Measurements from ENCODE around the gene ADNP2.

Gene ADNP2

GRCh38 chr18:80104364-80104779 lies 4.7 kb upstream of the ADNP2 start:
- H3F3A ChIP-seq (ENCODE audit: low read depth), result no peaks in the 10 kb centered on the region; the same call in 1 of the 2 replicates
- H3K4me2 ChIP-seq (ENCODE audit: low read depth, low read length, poor library complexity, severe bottlenecking), result no peak overlapping the region
- H2AFZ ChIP-seq (ENCODE audit: low read length), result no peak overlapping the region
- no peaks in the 10 kb centered on the region for H3K9me2 ChIP-seq (replicated peaks; ENCODE audit: low read depth, low read length)
- no peaks in the 10 kb centered on the region for H4K20me1 ChIP-seq (ENCODE audit: insufficient read depth, low read length, poor library complexity, severe bottlenecking)
- TF ChIP-seq EZH2phosphoT487 (IDR thresholded peaks at IDR 0.05; ENCODE audit: borderline replicate concordance), result no peak
- TF ChIP-seq, protein P1, sequence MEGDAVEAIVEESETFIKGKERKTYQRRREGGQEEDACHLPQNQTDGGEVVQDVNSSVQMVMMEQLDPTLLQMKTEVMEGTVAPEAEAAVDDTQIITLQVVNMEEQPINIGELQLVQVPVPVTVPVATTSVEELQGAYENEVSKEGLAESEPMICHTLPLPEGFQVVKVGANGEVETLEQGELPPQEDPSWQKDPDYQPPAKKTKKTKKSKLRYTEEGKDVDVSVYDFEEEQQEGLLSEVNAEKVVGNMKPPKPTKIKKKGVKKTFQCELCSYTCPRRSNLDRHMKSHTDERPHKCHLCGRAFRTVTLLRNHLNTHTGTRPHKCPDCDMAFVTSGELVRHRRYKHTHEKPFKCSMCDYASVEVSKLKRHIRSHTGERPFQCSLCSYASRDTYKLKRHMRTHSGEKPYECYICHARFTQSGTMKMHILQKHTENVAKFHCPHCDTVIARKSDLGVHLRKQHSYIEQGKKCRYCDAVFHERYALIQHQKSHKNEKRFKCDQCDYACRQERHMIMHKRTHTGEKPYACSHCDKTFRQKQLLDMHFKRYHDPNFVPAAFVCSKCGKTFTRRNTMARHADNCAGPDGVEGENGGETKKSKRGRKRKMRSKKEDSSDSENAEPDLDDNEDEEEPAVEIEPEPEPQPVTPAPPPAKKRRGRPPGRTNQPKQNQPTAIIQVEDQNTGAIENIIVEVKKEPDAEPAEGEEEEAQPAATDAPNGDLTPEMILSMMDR (conservative IDR thresholded peaks at IDR 0.05; ENCODE audit: low read length), result no peak
- H3K4me1 ChIP-seq (ENCODE audit: insufficient read depth, low read length, poor library complexity, severe bottlenecking), result no peaks in the 10 kb centered on the region
- H3K36me3 ChIP-seq (ENCODE audit: insufficient read depth, low read length), result no peaks in the 10 kb centered on the region
- H3K4me3 ChIP-seq (ENCODE audit: low read length, poor library complexity, severe bottlenecking), result no peak overlapping the region
- no peak overlapping the region for H3K9ac ChIP-seq (ENCODE audit: low read depth, low read length, poor library complexity, severe bottlenecking)
- H3K9me3 ChIP-seq (ENCODE audit: insufficient read depth, low read depth, low read length), result peaks cover 10% of the 10 kb centered on the region; the same call in 1 of the 2 replicates
- H3K79me2 ChIP-seq (ENCODE audit: insufficient read depth, low read length), result no peaks in the 10 kb centered on the region
- no peaks in the 10 kb centered on the region for H3K27me3 ChIP-seq (ENCODE audit: insufficient read depth, low read length, poor library complexity, severe bottlenecking)

GRCh38 chr18:80105369-80106167 lies 3.5 kb upstream of the ADNP2 start:
- no peak overlapping the region for H3K9ac ChIP-seq (ENCODE audit: low read depth, low read length, poor library complexity, severe bottlenecking)
- H2AFZ ChIP-seq (ENCODE audit: low read length), result no peak overlapping the region
- H3K4me2 ChIP-seq (ENCODE audit: low read depth, low read length, poor library complexity, severe bottlenecking), result no peak overlapping the region

DNA sequence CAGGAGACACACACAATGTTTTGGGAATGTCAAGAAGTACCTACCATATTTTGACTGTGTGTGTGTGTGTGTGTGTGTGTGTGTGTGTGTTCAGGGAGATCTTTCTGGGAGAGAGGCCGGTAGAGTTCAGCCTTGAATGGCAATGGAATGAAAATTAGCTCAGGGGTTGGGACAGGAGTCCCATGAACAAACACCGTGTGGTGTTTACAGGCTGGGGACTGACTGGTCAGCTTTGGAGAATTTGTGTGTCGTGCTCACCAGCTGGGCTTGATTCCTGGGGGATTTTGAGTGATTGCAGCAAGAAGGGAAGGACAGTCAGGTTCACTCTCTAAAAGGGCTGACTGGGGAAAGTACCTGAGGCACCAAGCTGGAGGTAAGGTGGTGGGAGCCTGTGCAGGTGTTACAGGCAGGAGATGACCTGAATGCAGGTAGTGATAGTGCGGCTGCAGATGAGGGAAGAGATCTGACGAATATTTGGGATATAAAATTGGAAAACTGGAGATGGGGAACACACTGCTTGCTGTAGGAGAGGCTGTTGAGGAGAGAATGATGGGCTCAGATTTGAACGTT lies 2.5 kb upstream of the ADNP2 start:
- no peak overlapping the region for H3K4me3 ChIP-seq (ENCODE audit: low read length, poor library complexity, severe bottlenecking)
- no peak for TF ChIP-seq EZH2phosphoT487 (IDR thresholded peaks at IDR 0.05; ENCODE audit: borderline replicate concordance)
- TF ChIP-seq, protein P1 (conservative IDR thresholded peaks at IDR 0.05; ENCODE audit: low read length), result no peak
- H3K27me3 ChIP-seq (ENCODE audit: insufficient read depth, low read length, poor library complexity, severe bottlenecking), result no peaks in the 10 kb centered on the region
- H3K4me1 ChIP-seq (ENCODE audit: insufficient read depth, low read length, poor library complexity, severe bottlenecking), result peaks cover 4% of the 10 kb centered on the region
- no peak overlapping the region for H3K9ac ChIP-seq (ENCODE audit: low read depth, low read length, poor library complexity, severe bottlenecking)
- peaks cover 14% of the 10 kb centered on the region for H4K20me1 ChIP-seq (ENCODE audit: insufficient read depth, low read length, poor library complexity, severe bottlenecking)
- H3K9me3 ChIP-seq (ENCODE audit: insufficient read depth, low read depth, low read length), result 0 out of 2 replicates have a peak, but pooled peaks cover 3% of the 10 kb centered on the region
- peaks cover 20% of the 10 kb centered on the region for H3K79me2 ChIP-seq (ENCODE audit: insufficient read depth, low read length)
- no peaks in the 10 kb centered on the region for H3K36me3 ChIP-seq (ENCODE audit: insufficient read depth, low read length)
- H3F3A ChIP-seq (ENCODE audit: low read depth), result no peaks in the 10 kb centered on the region; the same call in 1 of the 2 replicates
- H2AFZ ChIP-seq (ENCODE audit: low read length), result no peak overlapping the region
- no peak overlapping the region for H3K4me2 ChIP-seq (ENCODE audit: low read depth, low read length, poor library complexity, severe bottlenecking)
- no peaks in the 10 kb centered on the region for H3K9me2 ChIP-seq (replicated peaks; ENCODE audit: low read depth, low read length)

More at GRCh38 chr18:80105369-80106167, 3.5 kb upstream of the ADNP2 start:
- H3K4me1 ChIP-seq (ENCODE audit: insufficient read depth, low read length, poor library complexity, severe bottlenecking), result no peaks in the 10 kb centered on the region
- peaks cover 10% of the 10 kb centered on the region for H3K79me2 ChIP-seq (ENCODE audit: insufficient read depth, low read length)
- peaks cover 9% of the 10 kb centered on the region for H4K20me1 ChIP-seq (ENCODE audit: insufficient read depth, low read length, poor library complexity, severe bottlenecking)
- peaks cover 3% of the 10 kb centered on the region; the same call in 1 of the 2 replicates for H3K9me3 ChIP-seq (ENCODE audit: insufficient read depth, low read depth, low read length)
- TF ChIP-seq EZH2phosphoT487 (IDR thresholded peaks at IDR 0.05; ENCODE audit: borderline replicate concordance), result no peak
- TF ChIP-seq, protein P1 (conservative IDR thresholded peaks at IDR 0.05; ENCODE audit: low read length), result no peak
- no peaks in the 10 kb centered on the region for H3K9me2 ChIP-seq (replicated peaks; ENCODE audit: low read depth, low read length)
- H3K36me3 ChIP-seq (ENCODE audit: insufficient read depth, low read length), result no peaks in the 10 kb centered on the region
- no peak overlapping the region for H3K4me3 ChIP-seq (ENCODE audit: low read length, poor library complexity, severe bottlenecking)
- H3F3A ChIP-seq (ENCODE audit: low read depth), result no peaks in the 10 kb centered on the region; the same call in 1 of the 2 replicates
- no peaks in the 10 kb centered on the region for H3K27me3 ChIP-seq (ENCODE audit: insufficient read depth, low read length, poor library complexity, severe bottlenecking)
